ENCODE results near the gene ZDHHC9.

ZDHHC9 gene

GRCh38 chrX:129818123-129818522 is 25.6 kb downstream of the ZDHHC9 start:
- DNase-seq: no peak

- DNase-seq: no peak
Observed at GRCh38 chrX:129813662-129814368, 29.9 kb downstream of the ZDHHC9 start.

- DNase-seq: no peak
Observed at GRCh38 chrX:129808829-129809796, 34.6 kb downstream of the ZDHHC9 start.

GRCh38 chrX:129808158-129808828 is 35.4 kb downstream of the ZDHHC9 start:
- DNase-seq: no peak

- no peak for DNase-seq
Observed at GRCh38 chrX:129804806-129805205, 38.9 kb downstream of the ZDHHC9 start.

- no peak for DNase-seq
Observed at GRCh38 chrX:129802863-129803262, 40.8 kb downstream of the ZDHHC9 start.

GRCh38 chrX:129800186-129800585 is 43.5 kb downstream of the ZDHHC9 start:
- DNase-seq: no peak

- no peak for DNase-seq
Observed at GRCh38 chrX:129798888-129799287, 44.8 kb downstream of the ZDHHC9 start.

- no peak for DNase-seq
Observed at GRCh38 chrX:129798456-129798855, 45.2 kb downstream of the ZDHHC9 start.

- DNase-seq: no peak
Observed at GRCh38 chrX:129797251-129797906, 46.3 kb downstream of the ZDHHC9 start.

- no peak for DNase-seq
Observed at GRCh38 chrX:129795584-129795983, 48.1 kb downstream of the ZDHHC9 start.

GRCh38 chrX:129793604-129794191 is 50.0 kb downstream of the ZDHHC9 start:
- DNase-seq: no peak

- no peak for DNase-seq
Observed at GRCh38 chrX:129792586-129793291, 50.9 kb downstream of the ZDHHC9 start.

GRCh38 chrX:129791961-129792570 is 51.6 kb downstream of the ZDHHC9 start:
- DNase-seq: no peak

- no peak for DNase-seq
Observed at GRCh38 chrX:129791336-129791735, 52.4 kb downstream of the ZDHHC9 start.

- DNase-seq: no peak
Observed at GRCh38 chrX:129790808-129791207, 52.9 kb downstream of the ZDHHC9 start.

GRCh38 chrX:129790146-129790545 is 53.5 kb downstream of the ZDHHC9 start:
- no peak for DNase-seq

GRCh38 chrX:129788527-129788926 is 55.2 kb downstream of the ZDHHC9 start:
- no peak for DNase-seq

GRCh38 chrX:129787336-129788055 is 56.2 kb downstream of the ZDHHC9 start:
- no peak for DNase-seq

GRCh38 chrX:129786210-129786651 is 57.5 kb downstream of the ZDHHC9 start:
- no peak for DNase-seq

All from T1000 (cell line).